SU-DHL-6 (cell line): Measurements from ENCODE around the gene NTRK3.

Experiments used
- H2AFZ ChIP-seq: fragments of 200-600 bp; sonication (generic); 2 replicates; pipeline ENCODE4 v1.6.1; 2014; ENCODE audit warnings: low read depth, mild to moderate bottlenecking, moderate library complexity, mixed read lengths, antibody characterized with exemption, low read length; ENCODE audit not compliant: severe bottlenecking
- H3F3A ChIP-seq: fragments of 200-600 bp; shearing (Covaris generic); 2 replicates; pipeline ENCODE4 v1.6.0; 2016; ENCODE audit warnings: antibody characterized with exemption, mild to moderate bottlenecking; ENCODE audit not compliant: insufficient read depth
- H3K27ac ChIP-seq: fragments of 200-600 bp; sonication (generic); 2 replicates; pipeline ENCODE4 v1.5.1; 2016; ENCODE audit warnings: low read depth, mild to moderate bottlenecking, low read length, moderate library complexity, mixed read lengths
- H3K27me3 ChIP-seq: fragments of 200-600 bp; sonication (generic), shearing (Covaris generic); 2 replicates; pipeline ENCODE4 v1.6.0; 2014; ENCODE audit warnings: mild to moderate bottlenecking, low read length
- H3K36me3 ChIP-seq: fragments of 200-600 bp; sonication (generic); 2 replicates; pipeline ENCODE4 v1.6.1; 2014; ENCODE audit warnings: mild to moderate bottlenecking, low read length, mixed read lengths
- H3K4me2 ChIP-seq: fragments of 300-600, 200-600 bp; shearing (Covaris generic), sonication (generic); 2 replicates; pipeline ENCODE4 v1.6.0; 2014; ENCODE audit warnings: low read length, low read depth, mild to moderate bottlenecking; ENCODE audit not compliant: poor library complexity, severe bottlenecking
- H3K4me3 ChIP-seq: fragments of 200-600 bp; sonication (generic); 2 replicates; pipeline ENCODE4 v1.5.1; 2014; ENCODE audit warnings: antibody characterized with exemption, low read length, mild to moderate bottlenecking, mixed read lengths; ENCODE audit not compliant: insufficient read depth, poor library complexity, severe bottlenecking
- H3K79me2 ChIP-seq: fragments of 200-600 bp; sonication (generic); 2 replicates; pipeline ENCODE4 v1.6.1; 2014; ENCODE audit warnings: mild to moderate bottlenecking, low read length, moderate library complexity; ENCODE audit not compliant: insufficient read depth
- H3K9ac ChIP-seq: fragments of 200-600 bp; sonication (generic); 2 replicates; pipeline ENCODE4 v1.7.0; 2014; ENCODE audit warnings: mild to moderate bottlenecking, low read length
- H3K9me2 ChIP-seq: fragments of 200-600 bp; sonication (generic); replicated peaks from 2 replicates; pipeline ENCODE4 v1.6.1; 2014; ENCODE audit warnings: low read length; ENCODE audit not compliant: insufficient read depth
- H3K9me3 ChIP-seq: fragments of 200-600 bp; sonication (generic); 2 replicates; pipeline ENCODE4 v1.6.1; 2014; ENCODE audit warnings: low read length, mixed read lengths; ENCODE audit not compliant: insufficient read depth
- H4K20me1 ChIP-seq: fragments of 200-600 bp; sonication (generic); 2 replicates; pipeline ENCODE4 v1.6.1; 2014; ENCODE audit warnings: low read depth, mild to moderate bottlenecking, antibody characterized with exemption, low read length, moderate library complexity, mixed read lengths
- EZH2phosphoT487 ChIP-seq: fragments of 200-600 bp; sonication (generic), shearing (Covaris generic); conservative IDR thresholded peaks from 2 replicates; pipeline ENCODE4 v1.6.1; 2018; ENCODE audit warnings: mild to moderate bottlenecking, antibody characterized with exemption, low read length, moderate library complexity, mixed read lengths
- TF ChIP-seq, protein P1 (sequence below): fragments of 200-600 bp; sonication (generic); IDR thresholded peaks from one replicate; pipeline ENCODE4 v1.5.1; 2017; ENCODE audit warnings: antibody characterized with exemption, mild to moderate bottlenecking, low read length, moderate library complexity; ENCODE audit not compliant: insufficient read depth, poor library complexity, severe bottlenecking

Gene NTRK3

DNA sequence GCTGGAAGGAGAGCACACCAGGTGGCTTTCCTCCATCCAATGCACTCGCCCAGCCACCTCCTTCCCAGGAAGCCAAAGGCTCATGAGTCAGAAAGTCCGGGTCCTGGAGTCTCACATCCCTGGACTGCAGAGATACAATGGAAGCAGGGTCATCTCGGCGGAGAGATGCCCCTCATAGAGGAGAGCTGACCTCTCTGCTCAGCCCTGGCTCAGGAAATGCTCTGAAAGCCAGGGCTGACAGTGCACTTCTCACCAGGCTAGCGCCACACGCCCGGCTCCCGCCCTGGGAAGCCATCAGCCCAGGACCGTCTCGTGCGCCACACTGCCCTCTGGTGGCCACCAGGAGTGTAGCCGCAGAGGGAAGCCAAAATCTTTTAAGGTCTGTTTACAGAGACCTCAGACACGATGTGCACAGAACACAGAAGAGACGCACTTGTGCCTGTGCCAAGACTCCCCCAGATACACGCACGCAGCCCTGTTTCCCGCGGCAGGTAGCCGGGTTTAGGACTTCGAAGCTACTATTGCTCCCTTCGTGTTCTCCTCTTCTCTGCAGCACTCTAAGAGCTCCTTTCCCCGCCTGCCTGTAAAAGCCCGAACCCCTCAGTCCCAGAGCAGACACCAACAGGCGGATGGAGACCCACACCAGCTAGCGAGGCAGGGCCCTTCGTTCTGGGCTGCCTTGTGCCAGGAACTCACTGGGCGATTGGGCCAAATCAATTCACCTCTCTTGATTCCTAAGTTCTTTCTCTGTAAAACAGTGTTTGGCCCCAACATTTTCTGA lies 9.7 kb downstream of the NTRK3 start:
- Histone ChIP-seq H3K9me3 (no peaks in the 10 kb centered on the region), H3K9me2 (no peaks in the 10 kb centered on the region), H3F3A (no peaks in the 10 kb centered on the region), H3K27me3 (no peaks in the 10 kb centered on the region), H3K4me2 (no peak overlapping the region), H4K20me1 (no peaks in the 10 kb centered on the region), H2AFZ (no peak overlapping the region), H3K27ac (no peak overlapping the region), H3K9ac (no peak overlapping the region), H3K79me2 (no peaks in the 10 kb centered on the region), H3K4me3 (no peak overlapping the region), H3K36me3 (no peaks in the 10 kb centered on the region)
- TF ChIP-seq, protein P1, sequence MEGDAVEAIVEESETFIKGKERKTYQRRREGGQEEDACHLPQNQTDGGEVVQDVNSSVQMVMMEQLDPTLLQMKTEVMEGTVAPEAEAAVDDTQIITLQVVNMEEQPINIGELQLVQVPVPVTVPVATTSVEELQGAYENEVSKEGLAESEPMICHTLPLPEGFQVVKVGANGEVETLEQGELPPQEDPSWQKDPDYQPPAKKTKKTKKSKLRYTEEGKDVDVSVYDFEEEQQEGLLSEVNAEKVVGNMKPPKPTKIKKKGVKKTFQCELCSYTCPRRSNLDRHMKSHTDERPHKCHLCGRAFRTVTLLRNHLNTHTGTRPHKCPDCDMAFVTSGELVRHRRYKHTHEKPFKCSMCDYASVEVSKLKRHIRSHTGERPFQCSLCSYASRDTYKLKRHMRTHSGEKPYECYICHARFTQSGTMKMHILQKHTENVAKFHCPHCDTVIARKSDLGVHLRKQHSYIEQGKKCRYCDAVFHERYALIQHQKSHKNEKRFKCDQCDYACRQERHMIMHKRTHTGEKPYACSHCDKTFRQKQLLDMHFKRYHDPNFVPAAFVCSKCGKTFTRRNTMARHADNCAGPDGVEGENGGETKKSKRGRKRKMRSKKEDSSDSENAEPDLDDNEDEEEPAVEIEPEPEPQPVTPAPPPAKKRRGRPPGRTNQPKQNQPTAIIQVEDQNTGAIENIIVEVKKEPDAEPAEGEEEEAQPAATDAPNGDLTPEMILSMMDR = peak; percentile 88
- no peak for TF ChIP-seq EZH2phosphoT487

DNA sequence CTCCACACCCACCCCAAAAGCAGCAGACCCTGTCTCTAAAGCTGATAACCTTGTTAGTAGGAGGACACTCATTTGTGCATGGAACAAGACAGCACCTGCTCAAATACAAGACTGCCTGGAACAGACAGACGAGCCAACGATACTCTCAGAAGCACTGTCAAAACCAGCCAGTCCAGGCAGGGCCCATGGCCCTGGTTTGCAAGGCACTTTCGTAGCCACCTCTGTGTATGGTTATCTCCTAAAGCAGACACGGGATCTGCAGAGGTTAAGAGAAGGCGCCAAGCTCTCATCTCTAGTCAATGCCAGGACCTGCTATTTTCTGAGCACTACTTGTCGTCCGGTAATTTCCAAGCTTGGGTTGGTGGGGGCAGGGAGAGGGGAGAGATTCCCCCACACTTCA lies 10.5 kb downstream of the NTRK3 start:
- Histone ChIP-seq H3K9me3 (no peaks in the 10 kb centered on the region), H3K4me2 (no peak overlapping the region), H3F3A (no peaks in the 10 kb centered on the region), H3K79me2 (no peaks in the 10 kb centered on the region), H3K9ac (no peak overlapping the region), H4K20me1 (no peaks in the 10 kb centered on the region), H3K4me3 (no peak overlapping the region), H3K27ac (no peak overlapping the region), H2AFZ (no peak overlapping the region), H3K27me3 (no peaks in the 10 kb centered on the region), H3K9me2 (no peaks in the 10 kb centered on the region), H3K36me3 (no peaks in the 10 kb centered on the region)
- no peak for TF ChIP-seq EZH2phosphoT487
- TF ChIP-seq, protein P1 = no peak

DNA sequence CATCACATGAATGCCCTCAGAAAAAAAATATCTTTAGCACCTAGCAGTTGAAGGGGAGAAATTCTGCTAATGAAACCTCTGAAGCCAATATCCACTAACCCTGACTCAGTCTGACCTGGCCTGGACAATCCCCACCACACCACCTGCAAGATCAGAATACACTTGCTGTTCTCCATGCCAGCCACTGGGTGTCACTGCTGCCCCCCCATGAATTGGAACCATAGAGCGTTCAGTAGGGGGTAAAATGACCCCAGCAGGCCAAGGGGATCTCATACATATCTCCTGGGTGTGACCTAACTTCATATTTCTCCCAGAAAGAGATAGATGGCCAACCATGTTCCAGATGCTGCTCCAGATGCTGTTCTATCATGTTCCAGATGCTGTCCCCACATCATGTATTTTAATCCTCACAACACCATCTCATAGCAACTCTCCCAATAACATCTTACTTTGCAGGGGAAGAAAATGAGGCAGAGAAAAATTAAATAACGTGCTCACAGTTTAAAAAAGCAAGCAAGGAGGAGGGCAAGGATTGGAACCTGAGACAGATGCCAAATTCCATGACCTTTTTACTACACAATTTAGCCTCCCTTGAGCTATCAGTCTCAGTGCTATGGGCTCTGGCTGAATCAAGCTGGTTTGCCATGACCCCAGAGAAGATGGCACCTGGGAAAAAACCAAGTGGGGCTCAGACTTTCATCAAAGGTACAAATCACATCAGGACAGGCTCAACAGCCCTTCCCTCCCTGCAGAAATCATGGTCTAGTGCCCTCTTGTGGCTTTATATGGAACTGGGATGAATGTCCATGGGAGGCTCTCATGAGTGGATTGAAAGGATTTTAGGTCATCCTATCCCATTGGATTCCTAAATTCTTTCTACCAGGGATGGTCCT lies 12.4 kb downstream of the NTRK3 start:
- no peak overlapping the region for H2AFZ ChIP-seq
- H3K27ac ChIP-seq = no peak overlapping the region
- H3K4me2 ChIP-seq = no peak overlapping the region
- no peak overlapping the region for H3K9ac ChIP-seq
- no peaks in the 10 kb centered on the region for H3K79me2 ChIP-seq
- TF ChIP-seq, protein P1 = peak; percentile 74
- no peak for TF ChIP-seq EZH2phosphoT487
- H3K27me3 ChIP-seq = no peaks in the 10 kb centered on the region
- no peaks in the 10 kb centered on the region for H4K20me1 ChIP-seq
- no peaks in the 10 kb centered on the region for H3K36me3 ChIP-seq
- no peak overlapping the region for H3K4me3 ChIP-seq
- H3K9me3 ChIP-seq = no peaks in the 10 kb centered on the region
- no peaks in the 10 kb centered on the region for H3F3A ChIP-seq
- no peaks in the 10 kb centered on the region for H3K9me2 ChIP-seq
